HS-27A (cell line): Measurements from ENCODE around the gene HMGN1.
"Not testable (repeated sequence)": the region's sequence is repeated elsewhere in the genome, so short reads cannot be mapped to it uniquely, and the experiment has no call there.

Source experiments
- DNase-seq: peaks from one replicate; pipeline ENCODE4 v3.0.0-alpha.2; 2012; ENCODE audit warnings: low read depth, missing footprints

Gene HMGN1, protein sequence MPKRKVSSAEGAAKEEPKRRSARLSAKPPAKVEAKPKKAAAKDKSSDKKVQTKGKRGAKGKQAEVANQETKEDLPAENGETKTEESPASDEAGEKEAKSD

DNA sequence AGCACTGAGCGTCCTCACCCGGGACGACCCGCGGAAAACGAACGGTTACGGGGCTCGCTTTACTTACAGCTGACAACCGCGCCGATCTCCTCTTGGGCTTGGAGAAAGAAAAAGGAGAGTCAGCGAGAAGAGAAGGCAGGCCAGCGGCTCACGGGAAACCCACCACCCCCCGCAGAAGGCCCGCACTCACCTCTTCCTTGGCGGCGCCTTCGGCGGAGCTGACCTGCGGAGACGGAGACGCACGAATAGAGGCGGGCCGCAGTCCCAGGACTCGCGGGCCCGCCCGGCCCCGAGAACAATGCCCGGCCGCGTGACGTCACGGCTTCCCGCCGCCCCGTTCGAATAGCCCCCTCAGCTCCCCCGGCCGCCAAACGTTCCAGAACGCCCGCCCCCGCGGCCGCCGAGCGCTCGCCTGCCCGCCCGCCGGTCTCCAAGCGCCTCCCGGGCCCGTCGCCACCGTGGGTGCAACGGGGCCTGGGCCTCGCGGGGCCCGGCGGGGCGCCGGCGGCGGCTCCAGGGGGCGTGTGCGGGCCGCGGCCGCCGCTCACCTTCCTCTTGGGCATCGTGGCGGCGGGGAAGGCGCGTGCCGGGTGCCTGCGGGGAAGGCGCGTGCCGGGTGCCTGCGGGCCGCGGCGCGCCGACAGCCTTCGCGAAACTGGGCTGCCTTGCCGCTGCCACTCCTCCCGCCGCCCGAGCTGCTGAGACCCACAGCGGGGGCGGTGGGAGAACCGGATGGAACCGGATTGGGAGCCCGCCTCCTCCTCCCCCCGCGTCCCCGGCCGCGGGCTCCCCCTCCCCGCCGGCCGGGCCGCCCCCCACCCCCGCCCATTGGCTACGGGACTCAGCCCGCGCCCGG is at the start of gene HMGN1:
Gene HMGN1 (minus strand): TSS at position 734 of the 856 bp plus-strand sequence. CDS start 171 bp downstream, at position 563.
- peak; percentile 49 for DNase-seq

DNA sequence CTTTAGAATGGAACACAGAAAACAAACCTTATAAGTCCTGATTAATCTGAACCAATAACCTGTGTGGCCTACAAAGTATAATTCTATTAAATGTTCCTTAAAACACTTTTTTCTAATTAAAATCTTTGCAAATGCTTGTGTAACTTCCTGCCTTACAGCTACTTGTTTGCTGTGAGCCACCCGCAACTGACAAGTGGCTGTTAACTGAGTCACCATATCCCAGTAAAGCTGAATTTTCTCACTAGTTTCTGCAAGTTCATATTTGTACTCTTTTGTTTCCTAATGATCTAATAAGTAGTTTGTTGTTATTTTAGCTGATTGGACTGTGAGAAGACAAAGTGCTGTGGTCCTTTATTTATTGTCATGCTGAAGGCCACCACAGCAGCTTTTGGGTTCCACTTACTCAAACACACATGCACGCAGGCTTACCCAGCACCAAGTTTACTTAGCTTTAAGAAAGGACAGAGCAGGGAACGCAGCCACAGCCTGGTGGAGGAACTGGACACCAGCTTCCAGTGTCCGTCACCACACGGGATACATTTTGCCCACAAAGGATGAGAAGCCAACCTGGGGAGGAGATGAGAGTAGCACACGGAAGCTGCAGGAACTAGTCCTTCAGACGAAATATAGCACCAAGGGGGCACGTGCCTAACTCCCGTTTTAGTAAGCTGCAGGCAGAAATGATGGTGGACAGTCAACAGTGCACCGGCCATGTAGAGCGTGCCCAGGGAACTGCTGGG is 48.9 kb upstream of the HMGN1 start:
- no peak for DNase-seq

DNA sequence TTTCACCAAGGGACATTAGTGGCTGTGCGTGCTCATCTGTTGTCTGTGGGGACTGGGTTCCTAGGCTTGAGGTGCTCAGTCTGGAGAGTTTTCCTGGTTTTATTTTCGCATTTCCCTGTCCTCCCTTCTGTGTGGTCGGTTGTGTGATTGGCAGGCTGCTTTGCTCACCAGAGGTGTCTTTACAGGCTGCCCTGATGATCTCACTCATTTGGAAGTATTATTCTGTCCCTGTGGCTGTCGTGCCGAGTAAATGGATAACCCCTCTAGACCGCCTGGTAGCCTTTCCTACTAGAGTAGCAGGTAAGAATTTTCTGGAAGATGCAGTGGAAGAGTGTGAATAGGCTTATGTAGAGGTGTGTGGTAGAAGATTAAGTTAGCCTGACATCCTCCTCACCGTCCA is 44.1 kb upstream of the HMGN1 start:
- no peak for DNase-seq

DNA sequence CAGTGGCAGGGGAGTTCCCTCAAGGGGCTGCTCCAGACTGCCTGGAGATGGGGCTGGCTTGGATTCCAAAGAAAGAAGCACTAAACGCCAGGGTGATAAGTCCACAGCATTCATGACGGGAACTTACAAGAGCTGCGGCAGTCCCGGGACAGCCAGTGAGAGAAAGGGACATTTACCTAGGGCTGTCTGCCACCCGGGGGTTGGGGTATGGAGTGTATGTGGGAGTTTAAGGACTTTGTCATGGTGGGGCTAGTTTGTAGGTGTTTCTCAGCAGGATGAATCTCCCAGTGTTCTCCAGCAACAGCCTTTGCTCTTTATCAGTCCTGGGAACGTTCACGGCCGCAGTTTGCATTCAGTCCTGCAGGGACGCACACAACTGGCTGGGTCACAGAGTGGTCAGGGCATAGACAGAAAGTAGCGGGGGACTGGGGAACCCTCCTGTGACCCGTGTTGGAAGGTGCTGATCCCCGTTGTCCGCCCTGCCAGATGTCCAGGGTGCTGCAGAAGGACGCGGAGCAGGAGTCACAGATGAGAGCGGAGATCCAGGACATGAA is 41.4 kb upstream of the HMGN1 start:
- DNase-seq, result no peak

DNA sequence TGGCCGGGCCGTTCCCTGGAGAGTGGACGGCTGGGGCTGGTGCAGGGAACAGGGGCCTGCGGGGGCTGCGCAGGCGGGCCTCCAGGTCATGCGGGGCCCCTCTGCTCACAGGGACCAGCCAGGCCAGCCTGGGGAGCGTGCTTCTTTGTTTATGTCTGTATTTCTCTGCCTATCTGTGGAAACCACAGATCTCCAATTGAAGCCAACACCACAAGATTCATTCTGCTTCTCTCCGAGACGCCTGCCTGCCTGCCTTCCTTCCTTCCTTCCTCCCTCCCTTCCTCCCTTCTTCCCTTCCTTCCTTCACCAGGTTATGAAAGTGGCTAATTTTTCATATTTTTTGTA is 39.9 kb upstream of the HMGN1 start:
- no peak for DNase-seq

DNA sequence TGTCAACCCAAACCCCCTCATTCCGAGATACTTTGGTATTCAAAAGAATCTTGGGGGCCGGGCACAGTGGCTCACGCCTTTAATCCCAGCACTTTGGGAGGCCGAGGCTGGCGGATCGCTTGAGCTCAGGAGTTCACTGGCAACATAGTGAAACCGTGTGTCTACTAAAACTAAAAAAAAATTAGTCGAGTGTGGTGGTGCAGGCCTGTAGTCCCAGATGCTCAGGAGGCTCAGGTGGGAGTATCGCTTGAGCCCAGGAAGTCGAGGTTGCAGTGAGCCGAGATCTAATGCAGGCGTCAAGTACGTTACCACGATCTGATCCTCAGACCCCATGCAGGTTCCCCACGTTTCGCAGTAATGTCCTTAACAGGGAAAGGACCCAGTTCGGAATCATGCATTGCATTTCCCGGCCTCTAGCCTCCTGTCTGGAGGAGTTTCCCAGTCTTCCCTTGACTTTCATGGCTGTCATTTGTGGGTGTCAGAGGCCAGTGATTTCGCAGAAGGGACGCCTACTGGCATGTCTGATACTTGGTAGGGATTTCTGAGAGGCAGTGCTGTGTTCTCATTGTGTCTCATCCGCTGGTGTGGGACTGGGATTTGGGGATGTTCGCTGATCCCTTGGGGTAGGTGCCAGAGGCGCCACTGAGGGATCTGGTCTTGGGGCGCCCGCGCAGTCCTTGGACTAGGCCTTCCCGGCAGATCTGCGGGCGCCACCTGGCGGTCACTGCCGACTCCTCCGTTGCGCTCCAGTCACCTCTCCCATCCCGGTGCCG is 39.3 kb upstream of the HMGN1 start:
- peak; percentile 62 for DNase-seq

DNA sequence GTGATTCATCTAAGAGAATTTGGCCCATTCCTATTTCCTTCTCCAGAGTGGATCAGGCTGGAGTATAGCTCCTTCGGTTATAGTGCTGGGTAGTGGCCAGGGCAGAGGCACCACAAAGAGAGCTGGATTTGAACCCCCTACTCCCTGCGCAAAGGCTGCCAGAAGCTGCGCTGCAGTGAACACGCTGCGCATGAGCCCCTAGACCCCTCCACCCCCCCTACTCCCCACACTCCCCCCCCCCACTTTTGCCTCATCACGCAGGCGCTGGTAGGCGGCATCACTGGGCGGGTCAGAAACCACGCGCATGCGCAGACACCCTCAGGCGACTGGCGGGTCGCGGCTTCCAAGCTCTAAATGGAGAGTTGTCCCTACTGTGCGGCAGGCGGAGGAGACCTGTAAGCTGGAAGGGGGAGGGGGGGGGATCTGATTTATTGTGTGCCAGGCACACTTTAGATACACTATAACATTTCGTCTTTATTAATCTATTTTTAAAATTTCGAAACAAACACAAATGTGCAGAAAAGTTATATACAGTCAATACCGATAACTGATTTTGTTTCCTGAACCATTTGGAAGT is 38.7 kb upstream of the HMGN1 start:
- DNase-seq, result peak; percentile 75

DNA sequence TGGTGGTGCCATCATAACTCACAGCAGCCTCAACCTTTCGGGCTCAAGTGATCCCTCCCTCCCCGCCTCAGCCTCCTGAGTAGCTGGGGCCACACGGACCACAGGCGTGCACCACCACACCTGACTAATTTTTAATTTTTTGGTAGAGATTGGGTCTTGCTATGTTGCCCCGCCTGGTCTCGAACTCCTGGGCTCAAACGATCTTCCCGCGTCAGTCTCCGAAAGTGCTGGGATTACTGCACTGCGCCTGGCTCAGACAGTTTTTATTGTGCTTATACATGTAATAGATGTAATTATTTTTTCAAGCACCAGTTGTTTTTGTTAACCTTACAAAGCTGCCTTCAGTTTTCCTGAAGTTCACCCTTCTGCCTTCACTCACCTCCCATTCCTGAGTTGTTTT is 38.0 kb upstream of the HMGN1 start:
- DNase-seq, result no peak

DNA sequence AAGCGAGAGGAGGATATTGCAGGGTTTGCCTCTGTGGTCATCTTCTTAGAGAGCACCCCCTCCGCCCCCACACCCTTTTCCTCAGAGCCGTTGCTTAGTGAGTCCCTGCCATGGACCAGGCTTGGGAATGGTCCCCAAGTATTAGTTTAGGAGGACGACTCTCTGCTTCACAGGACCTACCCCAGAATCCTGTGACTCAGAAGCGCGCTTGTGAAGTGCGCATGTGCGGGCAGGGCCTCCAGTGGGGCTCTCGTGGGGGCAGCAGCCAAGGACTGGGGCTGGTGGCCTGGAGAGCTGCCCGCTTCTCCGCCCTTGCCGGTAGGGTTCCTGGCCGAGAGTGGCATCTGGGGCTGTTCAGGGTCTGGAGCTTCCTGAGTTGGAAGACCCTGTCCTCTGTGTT is 37.3 kb upstream of the HMGN1 start:
- DNase-seq, result no peak

DNA sequence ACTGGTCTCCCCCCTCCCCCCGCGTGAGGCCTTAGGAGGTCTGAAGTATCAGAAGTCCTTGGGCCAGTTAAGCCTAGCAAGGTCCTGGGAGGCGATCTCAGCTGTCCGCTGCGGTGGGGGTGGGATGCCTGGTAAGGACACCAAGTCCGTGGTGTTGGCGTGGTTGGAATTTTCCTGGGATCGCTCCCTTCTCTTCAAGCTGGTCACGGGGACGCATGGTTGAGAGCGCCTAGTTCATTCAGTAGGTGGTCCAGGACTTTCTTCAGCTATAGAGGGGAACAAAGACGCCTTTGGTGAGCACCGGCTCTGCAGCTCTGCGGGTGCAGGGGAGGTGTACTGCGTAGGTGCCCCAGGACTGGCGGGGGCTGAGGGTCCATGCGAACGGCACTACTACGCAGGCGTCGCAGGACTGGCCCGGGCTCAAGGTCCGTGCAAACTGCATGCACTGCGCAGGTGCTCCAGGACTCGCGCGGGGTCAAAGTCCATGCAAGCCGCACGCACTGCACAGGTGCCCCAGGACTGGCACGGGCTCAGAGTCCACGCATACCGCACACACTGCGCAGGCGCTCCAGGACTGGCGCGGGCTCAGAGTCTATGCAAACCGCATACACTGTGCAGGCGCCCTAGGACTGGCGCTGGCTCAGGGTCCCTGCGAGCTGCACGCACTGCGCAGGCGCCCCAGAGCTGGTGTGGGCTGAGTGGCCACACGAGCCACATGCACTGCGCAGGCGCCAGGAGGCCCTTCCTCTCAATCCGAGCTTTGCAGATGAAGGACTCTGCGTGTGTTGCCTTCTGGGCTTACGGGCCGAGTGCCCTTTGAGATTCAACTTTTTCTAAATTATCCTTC is 36.6 kb upstream of the HMGN1 start:
- no peak for DNase-seq

DNA sequence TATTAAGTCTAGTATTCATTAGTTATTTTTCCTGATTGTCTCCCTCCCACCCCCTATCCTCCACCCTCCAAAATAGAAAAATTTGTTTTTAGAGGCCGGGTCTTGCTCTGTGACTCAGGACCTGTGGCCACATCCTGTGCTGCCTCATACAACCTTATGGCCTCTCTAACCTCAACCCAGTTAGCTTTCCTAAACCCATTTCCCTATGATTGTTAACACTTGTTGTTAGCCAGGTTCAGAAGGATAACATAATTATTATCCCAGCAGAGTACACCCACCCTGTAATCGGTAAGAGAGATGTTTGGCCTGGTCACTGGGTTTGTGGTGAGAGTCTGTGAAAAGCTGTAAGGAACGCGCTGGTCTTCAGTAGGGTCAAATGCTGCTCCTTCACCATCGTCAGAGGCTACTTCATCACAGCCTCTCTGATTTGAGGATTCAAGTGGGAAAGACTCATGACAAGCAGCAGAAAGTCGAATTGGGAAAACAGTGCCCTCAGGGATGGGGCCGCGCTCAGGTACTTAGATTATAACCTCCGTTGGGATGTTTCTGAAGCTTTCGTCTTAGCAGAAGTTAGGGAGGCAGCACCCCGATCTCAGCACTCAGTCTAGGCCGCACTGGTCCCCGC is 35.9 kb upstream of the HMGN1 start:
- no peak for DNase-seq

DNA sequence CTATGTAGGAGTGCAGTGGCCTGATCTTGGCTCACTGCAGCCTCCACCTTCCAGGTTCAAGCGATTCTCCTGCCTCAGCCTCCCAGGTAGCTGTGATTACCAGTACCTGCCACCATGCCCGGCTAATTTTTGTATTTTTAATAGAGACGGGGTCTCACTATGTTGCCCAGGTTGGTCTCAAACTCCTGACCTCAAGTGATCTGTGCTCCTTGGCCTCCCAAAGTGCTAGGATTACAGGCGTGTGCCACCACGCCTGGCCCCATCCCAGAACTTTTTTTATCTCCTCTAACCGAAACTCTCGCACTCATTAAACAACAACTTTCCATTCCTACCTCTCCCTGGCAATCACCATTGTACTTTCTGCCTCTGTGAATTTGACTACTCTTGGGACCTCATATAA is 33.2 kb upstream of the HMGN1 start:
- DNase-seq, result not testable (repeated sequence)

DNA sequence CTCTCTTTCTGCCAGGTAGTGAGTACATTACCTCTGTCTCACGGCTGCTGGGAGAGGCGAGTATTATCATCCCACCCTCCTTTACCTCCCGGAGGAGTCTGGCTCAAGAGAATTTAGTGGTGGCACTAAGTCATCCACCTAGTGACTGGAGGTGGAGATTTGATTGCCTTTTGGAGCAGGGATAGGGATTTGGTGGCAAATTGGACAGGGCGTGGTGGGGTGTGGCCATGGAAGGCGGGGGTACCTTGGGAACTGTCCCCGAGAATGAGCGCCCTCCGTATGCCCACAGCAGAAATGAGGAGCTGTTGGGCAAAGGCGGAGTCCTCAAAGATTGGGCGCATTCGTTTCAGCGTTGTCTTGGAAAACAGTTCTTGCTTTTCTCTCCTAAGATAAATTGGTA is 32.1 kb upstream of the HMGN1 start:
- DNase-seq, result no peak

DNA sequence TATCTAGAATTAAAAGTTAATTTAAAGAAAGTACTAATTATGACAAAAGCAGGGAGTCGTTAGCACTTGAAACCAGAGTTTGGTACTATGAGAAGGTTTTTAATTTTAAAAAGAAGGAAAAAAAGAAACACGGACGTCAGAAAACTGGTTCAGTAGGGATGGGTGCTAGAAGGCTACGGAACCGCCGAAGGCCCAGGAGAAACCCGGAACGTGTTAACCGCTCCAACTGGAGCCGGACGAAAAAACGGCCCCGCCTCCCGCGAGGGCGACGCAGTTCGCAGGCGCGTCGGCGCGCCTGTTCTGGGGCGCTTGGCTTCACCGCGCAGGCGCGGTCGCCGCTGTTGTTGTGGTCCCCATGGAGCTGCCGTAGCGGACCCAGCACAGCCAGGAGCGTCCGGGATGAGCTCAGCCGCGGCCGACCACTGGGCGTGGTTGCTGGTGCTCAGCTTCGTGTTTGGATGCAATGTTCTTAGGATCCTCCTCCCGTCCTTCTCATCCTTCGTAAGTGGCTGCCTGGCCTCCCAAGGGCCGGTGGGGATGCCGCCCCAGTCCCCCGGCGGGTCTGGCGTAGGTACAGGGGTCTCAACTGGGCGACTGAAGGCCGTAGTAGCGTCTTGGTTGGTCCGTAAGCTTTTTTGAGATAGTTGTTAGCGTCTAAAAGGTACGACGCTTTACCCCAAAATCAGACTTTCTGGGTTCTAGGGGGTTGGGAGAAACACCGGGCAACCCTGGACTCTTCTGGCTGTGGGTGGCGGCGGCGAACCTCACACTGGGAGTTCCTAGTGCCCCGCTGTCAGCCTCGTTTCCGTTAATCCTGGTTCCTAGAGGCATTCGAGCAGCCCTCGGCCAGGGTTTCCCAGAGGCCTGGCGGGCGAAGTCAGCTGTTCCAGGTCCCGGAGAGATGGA is 31.4 kb upstream of the HMGN1 start:
- peak; percentile 87 for DNase-seq

DNA sequence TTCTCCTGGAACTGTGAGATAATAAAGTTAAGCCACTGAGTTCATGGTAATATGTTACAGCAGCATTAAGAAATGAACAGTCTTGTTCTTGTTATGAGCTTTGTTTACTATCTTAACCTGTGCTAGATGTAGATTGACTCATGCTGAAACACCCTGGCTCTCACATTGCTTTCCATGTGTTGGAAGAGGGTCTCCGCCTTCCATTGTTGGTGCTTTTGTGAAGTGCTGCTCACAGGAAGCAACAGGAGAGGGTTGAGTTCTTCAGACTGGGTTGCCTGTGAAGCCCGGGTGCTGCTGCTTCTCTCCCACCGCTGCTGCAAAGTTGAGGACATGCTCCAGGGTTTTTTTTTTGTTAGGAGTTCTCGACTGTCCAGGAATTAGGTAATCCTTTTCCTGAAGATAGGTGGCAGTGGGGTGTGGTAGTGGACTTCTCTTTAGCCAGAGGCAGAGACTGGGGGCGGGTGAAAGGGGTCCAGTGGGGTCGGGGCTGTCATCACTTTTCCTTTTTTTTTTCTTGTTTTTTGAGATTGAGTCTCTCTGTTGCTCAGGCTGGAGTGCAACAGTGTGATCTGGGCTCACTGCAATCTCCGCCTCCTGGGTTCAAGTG is 28.7 kb upstream of the HMGN1 start:
- DNase-seq, result no peak

DNA sequence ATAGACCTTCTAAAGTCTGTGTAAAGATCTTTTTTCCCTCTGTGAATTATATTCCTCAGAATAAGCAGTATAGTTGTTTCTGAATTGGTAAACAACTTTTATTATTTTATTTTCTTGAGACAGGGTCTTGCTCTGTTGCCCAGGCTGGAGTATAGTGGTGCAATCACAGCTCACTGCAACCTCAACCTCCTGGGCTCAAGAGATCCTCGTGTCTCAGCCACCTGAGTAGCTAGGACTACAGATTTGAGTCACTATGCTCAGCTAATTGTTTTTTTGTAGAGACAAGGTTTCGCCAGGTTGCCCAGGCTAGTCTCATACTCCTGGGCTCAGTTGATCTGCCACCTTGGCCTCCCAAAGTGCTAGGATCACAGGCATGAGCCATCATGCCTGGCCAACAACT is 26.6 kb upstream of the HMGN1 start:
- no peak for DNase-seq

DNA sequence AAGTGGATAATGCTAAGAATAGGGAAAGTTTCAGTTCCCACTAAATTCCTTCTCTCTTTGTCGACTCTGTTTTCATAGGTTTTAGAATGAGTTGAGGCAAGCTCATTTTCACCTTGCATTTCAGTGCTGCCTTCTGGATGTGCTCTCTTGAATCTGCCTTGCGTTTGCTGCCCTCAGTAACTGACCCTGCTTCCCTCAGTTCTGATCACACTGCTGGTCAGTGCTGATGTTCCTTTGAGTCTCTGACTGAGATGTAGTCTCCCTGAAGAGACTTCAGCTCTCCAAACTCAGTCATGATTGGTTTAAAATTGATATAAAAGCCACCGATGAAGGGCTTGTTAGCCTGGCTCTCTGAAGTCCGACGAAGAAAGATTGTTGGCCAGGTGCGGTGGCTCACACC is 25.2 kb upstream of the HMGN1 start:
- no peak for DNase-seq

DNA sequence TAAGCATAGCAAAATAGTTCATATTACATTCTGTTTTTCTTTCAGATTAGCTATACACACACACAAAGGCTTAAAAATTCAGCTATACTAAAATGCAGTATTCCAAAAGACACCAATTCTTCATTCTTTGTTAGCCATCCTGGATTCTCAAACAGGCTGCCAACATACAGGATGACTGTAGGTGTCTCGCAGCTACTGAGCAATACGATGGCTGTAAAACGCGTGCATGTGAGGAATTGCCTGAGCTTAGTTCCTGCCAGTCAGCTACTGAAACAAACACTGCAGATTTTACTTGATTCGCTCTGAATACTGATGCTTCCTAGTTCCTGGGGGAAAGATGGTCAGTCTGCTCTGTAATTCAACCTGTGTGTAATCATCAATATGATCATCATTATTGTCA is 24.7 kb upstream of the HMGN1 start:
- DNase-seq, result no peak

DNA sequence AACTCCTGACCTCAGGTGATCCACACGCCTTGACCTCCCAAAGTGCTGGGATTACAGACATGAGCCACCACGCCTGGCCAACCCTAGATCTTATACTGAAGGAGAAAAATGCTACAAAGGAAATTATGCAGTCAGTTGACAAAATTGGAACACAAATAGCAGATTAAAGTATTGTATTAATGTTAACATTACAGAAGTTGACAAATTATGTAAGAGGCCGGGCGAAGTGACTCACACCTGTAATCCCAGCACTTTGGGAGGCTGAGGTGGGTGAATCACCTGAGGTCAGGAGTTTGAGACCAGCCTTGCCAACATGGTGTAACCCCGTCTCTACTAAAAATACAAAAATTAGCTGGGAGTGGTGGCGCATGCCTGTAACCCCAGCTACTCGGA is 21.0 kb upstream of the HMGN1 start:
- DNase-seq, result not testable (repeated sequence)
